ELR (cell line): ENCODE results near the gene STK32B.

Experiments used
- DNase-seq: peaks from one replicate; pipeline ENCODE4 v3.0.0-alpha.2; 2015; ENCODE audit warnings: low read depth

Gene STK32B

DNA sequence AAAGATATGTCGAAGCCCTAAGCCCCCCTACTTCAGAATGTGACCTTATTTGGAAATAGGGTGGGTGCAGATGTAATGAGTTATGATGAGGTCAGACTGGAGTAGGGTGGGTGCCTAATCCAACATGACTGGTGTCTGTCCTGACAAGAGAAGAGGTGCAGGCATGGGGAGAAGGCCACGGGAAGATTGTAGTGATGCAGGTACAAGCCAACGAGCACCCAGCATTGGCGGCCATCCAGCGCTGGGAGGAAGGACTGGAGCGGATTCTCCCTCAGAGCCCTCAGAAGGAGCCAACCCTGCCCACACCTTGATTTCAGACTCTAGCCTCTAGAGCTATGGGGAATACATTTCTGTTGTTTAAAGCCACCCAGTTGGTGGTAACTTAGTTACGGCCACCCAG is 419.9 kb downstream of the STK32B start:
- no peak for DNase-seq

DNA sequence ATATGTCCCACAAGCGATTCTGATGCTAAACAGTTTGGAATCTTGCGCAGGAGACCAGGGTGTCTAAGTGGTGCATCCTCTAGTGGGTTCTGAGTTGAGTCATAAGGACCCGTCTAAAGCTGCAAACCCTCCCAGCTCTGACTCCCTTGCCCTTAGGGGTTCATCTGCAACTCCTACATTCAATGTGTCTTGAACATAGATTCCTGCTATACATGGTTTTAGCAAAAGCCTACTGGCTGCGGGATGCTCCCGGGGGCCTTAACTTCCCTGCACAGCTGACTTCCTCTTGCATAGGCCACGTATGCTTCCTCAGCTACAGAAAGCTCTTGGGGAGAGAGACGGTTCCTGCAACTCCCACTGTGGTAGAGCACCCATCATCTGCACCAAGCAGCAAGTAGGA is 420.4 kb downstream of the STK32B start:
- DNase-seq = peak; percentile 13

DNA sequence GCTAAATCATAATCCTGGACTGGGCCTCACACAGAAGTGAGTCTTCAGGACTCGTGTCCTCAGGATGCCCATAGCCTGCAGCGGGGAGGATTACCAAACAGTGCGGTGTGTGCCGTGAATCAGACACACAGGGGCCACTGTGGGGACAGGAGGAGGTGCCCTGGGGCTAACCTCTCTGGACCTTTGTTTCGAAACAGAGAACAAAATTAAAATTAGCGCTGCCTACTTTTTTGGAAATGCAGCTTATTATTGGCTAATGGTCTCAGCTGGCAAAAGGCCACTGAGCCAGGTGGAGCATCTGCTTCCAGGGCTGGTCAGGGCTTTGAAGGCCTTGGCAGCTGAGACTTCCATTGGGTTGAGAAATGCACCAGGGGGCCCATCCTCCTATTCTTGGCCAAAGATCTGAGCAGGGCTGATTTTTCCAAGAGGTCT is 420.9 kb downstream of the STK32B start:
- no peak for DNase-seq

DNA sequence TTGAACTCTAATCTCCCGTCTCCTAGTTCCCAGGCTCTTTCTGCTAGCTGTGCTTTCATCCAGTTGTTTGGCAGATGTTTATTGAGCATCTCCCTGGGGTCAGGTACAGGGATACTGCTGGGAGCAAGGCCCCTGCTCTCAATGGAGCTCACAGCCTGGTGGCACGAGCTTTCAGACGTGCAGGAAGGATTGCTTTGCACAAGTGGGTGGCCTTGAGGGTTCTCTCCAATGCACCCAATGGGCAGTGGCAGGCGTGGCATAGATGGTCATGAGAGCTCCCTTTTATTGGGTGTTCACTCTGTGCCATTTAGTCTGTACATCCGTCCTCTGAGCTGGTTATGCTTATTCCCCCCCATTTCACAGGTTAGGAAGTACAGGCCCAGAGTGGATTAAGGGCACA is 421.8 kb downstream of the STK32B start:
- no peak for DNase-seq

DNA sequence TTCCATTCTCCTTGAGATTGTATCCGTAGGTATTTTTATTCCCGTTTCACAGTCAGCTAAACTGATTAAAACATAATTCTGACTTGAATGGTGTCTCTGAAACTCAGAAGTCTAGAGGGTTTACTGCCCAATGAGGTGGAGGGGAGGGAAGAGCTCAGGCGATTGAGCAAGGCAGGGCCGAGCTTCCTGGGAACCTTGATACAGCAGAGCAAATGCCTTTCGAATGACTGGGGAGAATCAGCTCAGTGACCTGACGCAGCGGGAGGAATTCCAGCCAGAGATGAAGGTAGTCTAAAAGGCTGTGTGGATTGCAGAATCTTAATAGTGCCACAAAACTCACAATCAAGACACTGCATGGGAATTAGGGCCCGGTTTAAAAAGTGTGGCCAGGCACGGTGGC is 423.5 kb downstream of the STK32B start:
- DNase-seq = peak; percentile 81

DNA sequence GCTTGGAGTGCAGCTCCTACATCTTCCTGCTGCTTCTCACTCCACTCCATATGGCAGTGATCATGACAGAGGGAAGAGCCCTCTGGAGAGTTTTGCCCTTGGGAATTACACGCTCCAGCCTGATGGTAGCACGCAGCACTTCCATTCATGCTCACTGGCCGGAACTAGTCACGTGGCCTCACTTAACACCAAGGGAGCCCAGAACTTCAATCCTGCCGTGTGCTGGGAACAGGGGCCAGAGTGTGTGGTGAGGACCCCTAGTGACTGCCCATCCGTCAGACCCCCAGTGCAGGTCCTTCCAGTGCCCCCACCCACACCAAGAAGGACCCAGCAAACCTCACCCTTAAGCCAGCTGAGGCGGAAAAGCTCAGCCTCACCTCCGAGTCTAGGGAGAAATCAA is 426.3 kb downstream of the STK32B start:
- no peak for DNase-seq

DNA sequence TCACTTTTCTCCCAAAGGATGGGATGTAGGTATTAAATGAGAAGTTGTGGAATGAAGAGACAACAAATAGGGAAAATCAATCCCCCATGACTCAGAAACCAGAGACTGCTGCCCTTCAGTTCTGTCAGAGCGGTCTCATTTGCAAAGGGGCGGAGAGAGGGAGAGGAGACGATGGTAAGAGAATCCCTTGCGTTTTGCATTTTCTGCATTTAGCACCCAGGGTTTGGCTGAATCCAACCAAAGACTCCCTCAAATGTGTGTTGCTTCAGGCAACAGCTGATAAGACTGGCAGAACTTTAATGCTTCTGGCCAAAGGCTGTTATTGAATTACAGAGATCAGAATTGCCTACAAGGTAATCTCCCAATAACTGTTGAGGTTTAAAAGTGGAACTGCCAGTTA is 426.9 kb downstream of the STK32B start:
- DNase-seq = no peak

DNA sequence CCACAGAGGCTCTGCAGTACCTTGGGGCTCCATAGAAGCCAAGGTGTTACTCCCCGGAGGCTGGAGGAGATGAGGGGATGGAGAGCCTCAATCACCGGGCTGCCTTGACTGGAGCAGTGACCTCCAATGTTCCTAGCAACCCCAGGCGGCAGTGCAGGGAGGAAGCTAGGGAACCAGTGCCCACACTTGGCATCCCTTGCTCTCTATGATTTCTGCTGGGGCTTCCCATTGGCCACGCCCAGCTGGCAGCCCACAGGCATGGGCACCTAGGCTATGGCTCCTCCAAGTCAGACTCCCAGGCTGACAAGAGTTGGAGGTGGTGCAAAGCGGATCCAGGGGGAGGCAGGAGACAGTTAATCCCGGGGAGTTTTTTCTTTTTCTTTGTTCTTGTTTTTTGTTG is 427.4 kb downstream of the STK32B start:
- no peak for DNase-seq

DNA sequence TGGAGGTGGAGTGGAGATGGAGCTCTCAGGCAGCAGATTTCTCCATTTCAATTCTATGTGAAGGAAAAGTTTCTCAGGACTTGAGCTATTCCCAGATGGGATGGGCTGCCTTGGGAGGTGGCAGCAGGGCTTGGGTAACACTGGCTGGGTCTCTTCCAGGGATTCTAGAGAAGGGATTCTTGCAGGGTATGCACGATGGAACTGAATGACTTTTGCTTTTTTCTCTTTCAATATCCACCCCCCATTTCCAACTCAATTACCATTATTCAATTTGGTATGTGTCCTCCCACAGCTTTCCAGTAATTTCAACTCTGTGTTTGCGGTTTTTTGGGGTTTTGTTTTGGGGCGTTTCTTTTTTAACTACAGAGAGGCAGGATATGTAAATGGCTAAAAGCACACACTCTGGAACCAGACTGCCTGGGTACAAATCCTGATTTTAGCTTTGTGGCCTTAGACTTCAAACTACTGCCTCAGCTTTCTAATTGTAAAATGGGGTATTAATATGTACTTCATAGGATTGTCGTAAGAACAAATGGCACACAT is 428.3 kb downstream of the STK32B start:
- no peak for DNase-seq

DNA sequence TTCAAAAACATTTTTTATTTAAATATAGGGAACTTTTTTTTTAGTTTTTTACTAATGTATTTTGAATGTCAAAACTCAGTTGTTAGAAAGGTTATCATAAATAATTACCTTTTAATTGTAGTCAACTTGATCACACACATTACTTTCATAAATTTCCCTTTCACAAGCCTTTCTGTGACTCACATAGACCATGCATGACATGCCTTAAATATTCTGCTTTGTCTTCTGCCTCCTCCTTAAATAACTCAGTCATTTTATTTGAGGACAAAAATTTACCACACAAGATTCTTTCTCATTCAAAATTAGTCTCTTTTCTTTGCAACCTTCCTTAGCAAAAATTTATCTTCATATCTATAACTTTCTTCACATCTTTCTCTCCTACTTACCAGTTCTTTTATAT is 437.1 kb downstream of the STK32B start:
- no peak for DNase-seq

DNA sequence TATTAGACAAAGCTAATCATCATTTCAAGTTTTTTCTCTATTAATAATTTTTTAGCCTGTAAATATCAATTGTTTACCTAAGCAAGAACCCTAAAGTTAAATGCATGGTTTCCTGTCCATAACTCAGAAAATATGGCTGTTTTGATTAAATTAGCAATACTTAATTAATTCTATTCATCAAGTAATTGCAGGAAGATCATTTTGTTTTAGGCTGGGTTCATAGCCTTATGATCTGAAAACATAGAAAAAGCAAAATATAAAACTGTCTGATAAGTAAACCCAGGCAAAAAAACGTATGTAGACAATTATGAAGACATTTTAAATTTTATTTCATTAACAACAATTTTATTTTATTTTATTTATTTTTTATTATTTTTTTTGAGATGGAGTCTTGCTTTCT is 438.0 kb downstream of the STK32B start:
- no peak for DNase-seq

DNA sequence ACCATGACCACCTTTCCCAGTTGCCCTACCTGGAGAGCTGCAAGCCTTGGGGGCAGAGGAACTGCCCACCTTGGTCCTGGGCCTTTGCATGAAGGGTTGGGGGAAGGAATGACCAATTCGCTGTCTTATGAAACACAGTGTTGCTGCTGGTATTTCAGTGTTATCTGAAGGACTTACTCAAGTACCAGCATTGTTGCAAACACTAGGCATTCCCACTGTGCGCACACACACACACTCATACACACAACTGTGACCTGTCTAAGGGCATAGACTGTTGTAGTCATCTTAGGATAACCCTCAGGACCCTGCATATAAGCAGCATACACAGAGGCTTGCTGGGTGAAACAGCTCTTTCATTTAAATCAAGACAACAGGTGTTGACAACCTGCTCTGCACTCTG is 446.2 kb downstream of the STK32B start:
- DNase-seq = no peak

DNA sequence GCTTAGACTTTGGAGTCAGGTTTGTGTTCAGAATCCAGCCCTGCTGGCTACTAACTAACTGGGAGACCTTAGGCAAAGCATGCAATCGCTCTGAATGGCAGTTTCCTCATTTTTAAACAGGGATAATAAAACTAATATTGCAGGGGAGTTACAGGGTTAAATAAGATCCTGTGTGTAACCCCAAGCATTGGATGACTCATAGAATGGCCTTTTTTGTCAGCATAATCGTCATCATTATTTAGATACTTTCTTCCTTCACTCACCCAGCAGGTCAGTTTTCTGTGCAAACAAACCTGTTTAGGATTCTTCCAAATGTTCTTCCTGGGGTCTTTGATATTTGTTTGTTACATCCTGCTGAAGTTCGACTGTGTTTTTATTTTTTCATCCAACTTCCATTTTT is 448.9 kb downstream of the STK32B start:
- DNase-seq = peak; percentile 64

DNA sequence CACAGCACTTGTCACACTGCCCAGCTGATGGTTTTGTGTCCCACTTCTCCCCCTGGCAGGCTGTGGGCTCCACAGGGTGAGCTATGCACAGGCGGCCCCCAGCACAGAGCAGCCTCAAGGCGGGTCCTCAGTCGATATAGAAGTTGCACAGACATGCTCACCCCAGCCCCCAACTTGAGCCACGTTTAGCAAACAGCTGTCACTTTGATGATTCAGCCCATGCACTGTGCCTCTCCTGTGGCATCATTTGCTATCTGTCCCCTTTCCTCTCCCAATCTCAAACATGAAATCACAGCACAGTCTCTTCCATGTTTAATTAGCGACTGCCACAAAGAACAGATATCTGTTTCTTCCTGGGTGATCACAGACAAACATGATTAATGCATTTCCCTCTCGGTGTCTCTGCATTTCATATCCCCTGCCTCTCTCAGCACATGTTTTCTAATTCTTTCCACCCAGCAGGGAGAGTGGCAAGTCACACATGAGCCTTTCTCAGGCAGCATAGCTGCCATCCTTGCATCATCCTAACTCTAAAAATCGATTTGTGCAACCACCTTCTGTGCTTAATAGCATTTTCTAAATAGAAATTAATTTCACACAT is 452.2 kb downstream of the STK32B start:
- DNase-seq = no peak

DNA sequence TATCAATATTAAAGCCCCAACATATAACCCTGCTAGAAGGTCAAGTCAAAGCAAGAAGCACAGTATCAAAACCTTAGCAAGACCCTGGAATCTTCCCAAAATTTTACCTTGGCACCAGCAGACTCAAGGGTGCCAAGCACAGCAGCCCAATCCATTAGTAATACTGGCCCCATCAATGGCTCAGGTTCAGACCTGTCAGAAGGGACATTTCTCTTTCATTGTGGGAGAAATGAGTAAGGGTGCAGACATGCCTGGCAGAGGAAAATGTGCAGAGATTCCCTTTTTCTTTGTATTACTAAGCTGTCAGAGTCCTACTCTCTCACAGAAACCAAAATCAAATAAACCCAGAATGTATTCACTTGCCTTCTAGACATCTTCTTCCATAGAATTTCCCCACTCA is 453.2 kb downstream of the STK32B start:
- DNase-seq = no peak

DNA sequence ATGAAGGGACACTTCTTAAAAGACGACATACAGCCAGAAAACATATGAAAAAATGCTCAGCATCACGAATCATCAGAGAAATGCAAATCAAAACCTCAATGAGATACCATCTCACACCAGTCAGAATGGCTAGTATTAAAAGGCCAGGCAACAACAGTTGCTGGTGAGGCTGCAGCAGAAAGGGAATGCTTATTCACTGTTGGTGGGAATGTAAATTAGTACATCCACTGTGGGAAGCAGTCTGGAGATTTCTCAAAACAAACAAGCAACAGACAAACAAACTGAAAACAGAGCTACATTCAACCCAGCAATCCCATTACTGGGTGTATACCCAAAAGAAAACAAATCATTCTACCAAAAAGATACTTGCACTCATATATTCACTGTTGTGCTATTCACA is 459.2 kb downstream of the STK32B start:
- no peak for DNase-seq

DNA sequence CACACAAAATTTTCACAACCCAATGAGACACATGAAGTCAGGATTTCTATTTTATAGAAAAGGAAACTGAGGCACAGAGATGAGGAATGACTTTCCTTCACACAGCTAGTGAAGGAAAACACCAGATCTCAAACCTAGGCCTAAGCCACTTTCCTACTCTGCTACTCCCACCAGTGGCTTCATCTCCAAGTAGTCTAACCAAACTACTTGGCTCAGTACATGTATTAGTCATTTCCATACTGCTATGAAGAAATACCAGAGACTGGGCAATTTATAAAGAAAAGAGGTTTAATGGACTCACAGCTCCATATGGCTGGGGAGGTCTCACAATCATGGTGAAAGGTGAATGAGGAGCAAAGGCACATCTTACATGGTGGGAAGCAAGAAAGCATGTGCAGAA is 460.5 kb downstream of the STK32B start:
- peak; percentile 43 for DNase-seq

DNA sequence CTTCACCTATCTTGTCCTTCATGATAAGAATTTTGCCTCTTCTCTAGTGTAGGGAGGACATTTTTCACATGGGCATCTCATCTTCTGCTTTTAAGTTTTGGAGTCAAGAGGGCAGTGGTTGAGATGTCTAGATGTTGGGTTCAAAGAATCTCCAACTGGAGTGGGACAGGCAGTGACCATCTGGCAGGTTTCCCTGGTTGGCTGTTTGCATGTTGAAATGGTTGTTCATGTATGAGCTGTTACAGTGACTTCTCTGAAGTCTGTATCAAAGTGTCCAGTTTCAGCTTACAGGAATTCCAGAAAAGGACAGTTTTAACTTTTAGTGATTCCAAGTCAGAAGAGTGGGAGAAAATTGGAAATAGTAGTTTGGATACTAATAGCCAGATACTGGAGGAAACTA is 464.4 kb downstream of the STK32B start:
- DNase-seq = no peak

DNA sequence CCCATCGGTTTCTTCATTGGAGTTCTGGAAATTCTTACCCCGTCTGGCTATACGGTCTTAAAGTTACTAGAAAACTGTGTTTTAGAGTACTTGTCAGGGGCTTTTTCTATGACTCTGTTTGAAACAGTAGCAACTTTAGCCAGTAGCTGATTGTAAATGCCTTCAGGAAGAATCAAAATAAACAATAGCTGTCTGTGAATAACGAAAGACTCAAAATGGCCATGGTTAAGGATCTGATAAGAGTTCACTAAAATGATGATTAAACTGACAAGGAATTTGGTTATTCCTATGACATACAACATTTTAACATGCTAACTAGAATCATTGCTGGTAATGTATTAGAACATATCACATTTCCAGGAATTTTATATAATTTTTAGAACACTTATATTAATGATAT is 466.1 kb downstream of the STK32B start:
- DNase-seq = peak; percentile 38

DNA sequence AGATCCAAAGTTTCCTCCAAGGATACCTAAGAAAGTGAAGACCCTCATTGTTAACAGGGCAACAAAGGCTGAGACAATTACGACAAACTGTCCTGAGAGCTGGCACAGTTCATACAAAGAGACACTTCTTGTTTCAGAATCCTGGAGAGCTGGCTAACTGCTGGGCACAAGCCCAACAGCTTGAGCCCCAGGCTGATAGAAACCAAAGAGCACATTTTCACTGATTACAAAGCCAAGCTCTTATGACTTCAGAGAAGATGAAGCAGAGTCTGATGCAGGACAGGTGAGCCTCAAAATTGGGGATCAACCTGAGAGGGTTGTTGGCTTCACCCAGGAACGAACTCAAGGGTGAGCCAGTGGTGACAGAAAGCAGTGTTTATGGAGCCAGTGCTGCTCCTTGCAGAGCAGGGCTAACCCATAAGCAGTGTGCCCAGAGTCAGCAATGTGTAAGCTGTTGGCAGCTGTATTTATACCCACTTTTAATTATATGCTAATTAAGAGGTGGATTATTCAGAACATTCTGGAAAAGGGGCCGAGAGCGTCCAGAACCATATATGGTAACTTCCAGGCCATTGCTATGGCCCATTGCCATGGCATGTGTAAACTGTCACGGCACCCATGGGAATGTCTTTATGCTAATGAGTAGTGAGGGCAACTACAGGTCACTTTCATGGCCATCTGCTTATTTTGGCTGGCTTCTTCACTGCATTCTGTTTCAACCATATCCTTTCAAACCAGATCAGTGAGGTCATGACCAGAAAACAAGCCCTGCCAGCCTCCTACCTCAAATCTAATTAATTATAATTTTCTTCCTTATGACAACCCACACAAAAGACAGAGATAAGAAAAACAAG is 473.4 kb downstream of the STK32B start:
- no peak for DNase-seq

DNA sequence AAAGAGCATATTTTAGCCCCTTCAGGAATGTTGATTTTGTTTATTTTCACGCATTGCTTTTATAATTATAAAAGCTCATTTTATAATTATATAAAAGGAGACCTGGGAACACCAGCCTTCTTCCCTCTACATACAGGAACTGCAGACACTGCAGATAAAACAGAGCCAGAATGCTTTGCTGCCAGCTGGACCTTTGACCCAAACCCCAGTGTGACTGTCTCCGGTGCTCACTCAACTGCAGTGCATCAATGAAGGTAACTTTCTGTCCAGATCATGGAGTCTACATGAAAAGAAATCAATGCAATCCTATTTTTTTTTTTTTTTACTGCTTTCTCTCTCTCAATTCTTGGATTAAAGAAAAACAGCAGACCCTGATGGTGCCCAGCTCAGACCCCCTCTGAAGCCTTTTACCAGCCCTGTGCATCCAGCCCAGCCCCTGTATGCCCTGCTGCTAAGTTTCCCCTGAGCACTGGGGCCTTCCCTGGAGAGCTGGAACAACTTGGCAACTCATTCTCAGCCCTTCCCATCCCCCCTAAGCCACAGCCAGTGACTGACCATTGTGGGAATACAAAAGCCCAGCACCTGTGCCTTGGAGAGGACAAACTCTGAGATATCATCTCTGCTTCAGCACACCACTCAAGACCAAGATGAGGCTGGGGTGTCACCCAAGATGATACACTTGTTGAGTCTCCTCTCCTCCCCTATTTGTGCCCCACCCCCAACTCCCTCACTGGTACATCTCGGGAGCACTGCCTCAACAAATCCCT is 475.0 kb downstream of the STK32B start:
- DNase-seq = no peak

DNA sequence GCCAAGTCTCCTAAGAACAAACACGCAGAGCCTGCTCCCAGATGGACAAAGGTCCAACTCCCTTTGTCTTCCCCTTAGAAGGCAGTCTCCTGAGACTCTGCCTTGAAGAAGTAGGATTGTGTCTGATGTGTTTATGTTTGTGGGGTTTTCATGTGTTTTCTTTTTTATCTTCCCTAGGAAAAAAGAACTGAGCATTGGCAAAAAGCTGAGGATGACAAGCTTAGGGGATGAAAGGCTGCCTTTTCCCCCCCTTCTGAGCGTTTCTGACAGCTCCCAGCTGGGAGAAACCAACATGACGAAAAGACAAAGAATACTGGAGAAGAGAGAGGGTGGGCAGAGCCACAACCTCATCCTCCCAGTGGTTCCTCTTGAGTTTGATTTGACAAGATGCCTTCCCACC is 475.9 kb downstream of the STK32B start:
- no peak for DNase-seq

DNA sequence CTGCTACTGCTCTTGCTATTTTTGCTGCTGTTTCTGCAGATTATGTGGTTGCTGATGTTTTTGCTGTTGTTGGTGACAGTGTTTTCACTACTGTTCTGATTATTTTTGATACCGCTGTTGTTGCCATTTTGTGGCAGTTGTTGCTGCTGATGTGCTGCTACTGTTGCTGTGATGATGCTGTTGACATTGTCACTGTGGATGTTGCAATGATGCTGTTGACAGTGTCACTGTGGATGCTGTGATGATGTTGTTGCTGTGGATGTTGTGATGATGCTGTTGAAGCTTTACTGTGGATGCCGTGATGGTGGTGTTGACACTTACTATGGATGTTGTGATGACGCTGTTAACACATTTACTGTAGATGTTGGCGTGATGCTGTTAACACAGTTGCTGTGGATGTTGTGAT is 476.8 kb downstream of the STK32B start:
- no peak for DNase-seq
